HAP-1 (cell line): ENCODE measurements around the gene TBC1D22A.

ENCODE experiments used
- DNase-seq, 2 experiments: peaks; one replicate each; pipeline ENCODE4 v3.0.0-alpha.2; 2016 to 2020; ENCODE audit warnings: low spot score in 2 of 2
- H3K27me3 ChIP-seq: fragments of 250-450 bp; sonication (Bioruptor Pico); 2 replicates; pipeline ENCODE4 v1.5.1; 2020; ENCODE audit warnings: low read depth, mild to moderate bottlenecking, moderate library complexity
- H3K36me3 ChIP-seq: fragments of 250-450 bp; sonication (Bioruptor Pico); replicated peaks from 2 replicates; pipeline ENCODE4 v1.5.1; 2020; ENCODE audit warnings: mild to moderate bottlenecking
- H3K4me1 ChIP-seq: fragments of 250-450 bp; sonication (Bioruptor Pico); 2 replicates; pipeline ENCODE4 v1.5.1; 2020; ENCODE audit warnings: mild to moderate bottlenecking
- H3K4me3 ChIP-seq: fragments of 250-450 bp; sonication (Bioruptor Pico); 2 replicates; pipeline ENCODE4 v1.5.1; 2020; ENCODE audit warnings: mild to moderate bottlenecking, moderate library complexity
- H3K9me3 ChIP-seq: fragments of 250-450 bp; sonication (Bioruptor Pico); 2 replicates; pipeline ENCODE4 v1.5.1; 2020; ENCODE audit warnings: mild to moderate bottlenecking, moderate library complexity
- in situ Hi-C: fragments of 300-500 bp; cut with MboI; formaldehyde crosslinking; loops from 3 replicates; pipeline ENCODE4 v1.14.3; 2020; ENCODE audit warnings: low sequenced_read_pairs, inconsistent platforms, mixed read lengths

Gene TBC1D22A

DNA sequence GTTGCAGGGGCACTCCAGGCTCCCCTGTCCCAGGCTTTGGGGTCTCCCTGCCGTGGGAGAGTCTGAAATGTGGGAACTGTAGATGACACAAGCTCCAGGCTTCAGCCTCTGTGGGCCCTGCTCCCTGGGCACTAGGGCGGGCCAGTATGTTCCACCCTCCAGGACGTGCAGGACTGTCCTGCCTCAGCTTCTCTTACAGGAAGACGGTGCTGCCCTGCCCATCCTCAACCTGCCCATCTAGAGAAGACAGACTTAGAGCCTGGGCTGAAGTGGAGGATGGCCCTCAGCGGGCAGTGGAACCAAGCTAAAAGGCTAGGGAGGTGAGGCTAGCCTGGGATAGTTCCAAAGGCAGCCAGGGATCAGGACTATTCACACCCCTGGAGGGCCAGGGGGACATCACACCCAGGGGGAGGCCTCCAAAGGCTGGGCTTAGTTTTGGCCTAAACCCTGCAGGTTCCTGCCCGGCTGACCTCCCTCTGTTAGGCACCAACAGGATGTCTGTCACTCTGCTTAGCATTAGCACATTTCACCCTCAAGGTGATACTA, 20.4 kb upstream of the TBC1D22A start:
- no peak for DNase-seq
- peaks cover 3% of the 10 kb centered on the region for H3K27me3 ChIP-seq
- in situ Hi-C loops = no loop called here

DNA sequence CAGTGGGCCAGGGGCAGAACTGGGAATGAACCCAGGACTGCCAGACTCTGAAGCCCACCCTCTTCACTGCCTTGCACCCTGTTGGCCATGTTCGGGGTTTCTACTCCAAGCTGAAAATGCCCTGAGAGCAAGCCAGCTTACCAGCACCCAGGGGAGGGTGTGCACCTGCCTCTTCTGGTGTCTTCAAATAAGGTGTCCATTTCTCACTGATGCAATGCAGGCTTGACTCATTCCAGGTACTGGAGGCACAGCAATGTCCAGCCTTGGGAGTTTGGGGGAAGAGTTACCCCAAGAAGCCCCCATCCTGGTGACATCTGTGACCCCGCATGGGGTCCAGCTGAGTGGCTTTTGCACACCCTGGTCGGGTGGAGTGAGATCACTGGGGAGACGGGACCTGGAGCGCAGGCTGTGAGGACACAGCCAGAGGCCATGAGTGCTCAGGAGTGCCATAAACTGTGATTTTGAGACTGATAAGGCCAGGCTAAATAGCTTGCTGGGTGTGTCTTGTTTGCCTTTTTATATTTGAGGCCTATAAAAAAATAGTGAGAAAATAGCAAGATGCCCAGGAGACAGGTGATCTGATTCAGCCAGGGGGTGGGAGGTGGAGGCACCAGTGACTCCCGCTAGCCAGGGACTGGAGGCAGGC, 19.8 kb upstream of the TBC1D22A start:
- no peak for DNase-seq
- peaks cover 3% of the 10 kb centered on the region for H3K27me3 ChIP-seq
- in situ Hi-C loops = no loop called here
- H3K4me1 ChIP-seq = peaks cover 6% of the 10 kb centered on the region
- no peaks in the 10 kb centered on the region for H3K36me3 ChIP-seq
- H3K4me3 ChIP-seq = no peak overlapping the region
- H3K9me3 ChIP-seq = no peaks in the 10 kb centered on the region

More for the DNA sequence above, 20.4 kb upstream of the TBC1D22A start:
- H3K4me3 ChIP-seq = no peak overlapping the region
- H3K9me3 ChIP-seq = no peaks in the 10 kb centered on the region
- H3K36me3 ChIP-seq = no peaks in the 10 kb centered on the region
- peaks cover 6% of the 10 kb centered on the region for H3K4me1 ChIP-seq

DNA sequence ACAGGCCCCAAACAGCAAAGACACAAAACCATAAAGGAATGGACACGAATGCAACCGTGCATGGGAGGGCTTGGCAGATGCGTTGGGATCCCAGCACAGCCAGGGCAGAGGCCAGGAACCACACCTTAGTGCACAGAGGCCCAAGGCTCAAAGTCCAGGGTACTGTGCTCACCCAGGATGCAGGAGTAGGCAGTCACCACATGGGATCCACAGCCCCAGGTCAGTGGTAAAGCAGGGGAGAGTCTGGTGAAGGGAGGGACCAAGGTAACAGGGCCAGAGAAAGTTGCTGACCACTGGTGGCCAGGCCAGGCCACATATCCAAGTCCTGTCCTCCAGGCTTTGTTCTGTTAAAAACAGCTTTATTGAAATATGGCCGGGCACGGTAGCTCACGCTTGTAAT, 17.9 kb upstream of the TBC1D22A start:
- no peak overlapping the region for H3K4me3 ChIP-seq
- no peaks in the 10 kb centered on the region for H3K4me1 ChIP-seq
- no peak for DNase-seq
- in situ Hi-C loops = no loop called here
- peaks cover 16% of the 10 kb centered on the region for H3K27me3 ChIP-seq
- no peaks in the 10 kb centered on the region for H3K9me3 ChIP-seq
- no peaks in the 10 kb centered on the region for H3K36me3 ChIP-seq

DNA sequence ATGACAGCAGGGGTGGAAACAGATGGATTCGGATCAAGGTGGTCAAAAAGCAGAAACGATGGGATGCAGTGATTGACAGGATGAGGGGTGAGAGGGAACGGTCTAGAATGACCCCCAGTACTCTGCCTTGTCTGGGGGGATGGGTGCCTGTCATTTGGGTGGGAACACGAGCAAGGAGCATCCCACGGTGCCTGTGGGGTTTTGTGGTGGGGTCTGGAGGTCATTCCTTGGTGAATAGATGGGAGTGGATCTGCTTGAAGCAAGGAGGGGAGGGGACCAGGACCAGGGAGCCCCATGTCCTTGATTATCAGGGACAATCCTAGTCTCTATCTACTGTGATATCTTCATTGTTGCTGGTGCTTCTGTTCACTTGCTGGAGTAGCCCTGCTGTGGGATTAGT, 16.3 kb upstream of the TBC1D22A start:
- no peaks in the 10 kb centered on the region for H3K9me3 ChIP-seq
- H3K27me3 ChIP-seq = peaks cover 22% of the 10 kb centered on the region
- H3K36me3 ChIP-seq = no peaks in the 10 kb centered on the region
- no peak for DNase-seq
- H3K4me1 ChIP-seq = no peaks in the 10 kb centered on the region
- in situ Hi-C loops = no loop called here
- no peak overlapping the region for H3K4me3 ChIP-seq

DNA sequence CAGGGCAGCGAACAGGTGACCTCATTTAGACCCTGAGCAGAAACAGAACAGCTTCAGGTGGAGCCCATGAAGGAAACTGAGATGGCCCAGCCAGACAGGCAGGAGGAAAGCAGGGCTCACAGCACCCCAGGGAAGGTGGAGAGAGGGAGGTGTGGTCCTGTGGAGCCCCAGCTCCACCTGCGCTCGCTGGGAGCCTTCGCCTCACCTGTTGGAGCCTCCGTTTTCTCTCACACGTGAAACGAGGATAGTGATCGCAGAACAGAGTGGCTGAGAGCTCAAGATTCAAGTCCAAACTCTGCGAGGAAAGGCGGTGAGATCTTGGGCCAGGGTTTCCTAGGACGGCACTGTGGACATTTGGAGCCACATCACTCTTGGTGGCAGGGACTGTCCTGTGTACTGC, 15.8 kb upstream of the TBC1D22A start:
- no peak overlapping the region for H3K4me3 ChIP-seq
- H3K36me3 ChIP-seq = no peaks in the 10 kb centered on the region
- no peaks in the 10 kb centered on the region for H3K4me1 ChIP-seq
- in situ Hi-C loops = no loop called here
- peaks cover 22% of the 10 kb centered on the region for H3K27me3 ChIP-seq
- no peaks in the 10 kb centered on the region for H3K9me3 ChIP-seq
- no peak for DNase-seq

DNA sequence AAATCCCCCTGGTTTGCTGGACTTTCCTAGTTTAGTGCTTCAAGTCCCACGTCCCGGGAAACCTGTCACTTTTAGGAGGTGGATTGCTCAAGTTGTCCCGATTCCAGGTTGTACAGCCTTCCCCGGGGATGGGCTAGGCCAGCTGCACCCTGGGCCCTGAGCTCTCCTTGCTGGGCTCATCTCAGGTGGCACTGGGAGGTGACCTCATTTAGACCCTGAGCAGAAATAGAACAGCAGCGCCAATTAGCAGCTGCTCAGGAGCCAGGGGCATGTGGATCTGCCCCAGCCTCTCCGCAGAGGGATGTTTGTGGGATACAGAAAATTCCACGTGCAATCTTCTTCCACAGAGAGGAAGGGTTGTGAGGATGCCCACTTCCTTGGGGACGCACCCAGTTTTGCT, 14.8 kb upstream of the TBC1D22A start:
- H3K4me3 ChIP-seq = no peak overlapping the region
- DNase-seq = no peak
- no peaks in the 10 kb centered on the region for H3K36me3 ChIP-seq
- peaks cover 22% of the 10 kb centered on the region for H3K27me3 ChIP-seq
- in situ Hi-C loops = no loop called here
- H3K9me3 ChIP-seq = no peaks in the 10 kb centered on the region
- H3K4me1 ChIP-seq = no peaks in the 10 kb centered on the region

DNA sequence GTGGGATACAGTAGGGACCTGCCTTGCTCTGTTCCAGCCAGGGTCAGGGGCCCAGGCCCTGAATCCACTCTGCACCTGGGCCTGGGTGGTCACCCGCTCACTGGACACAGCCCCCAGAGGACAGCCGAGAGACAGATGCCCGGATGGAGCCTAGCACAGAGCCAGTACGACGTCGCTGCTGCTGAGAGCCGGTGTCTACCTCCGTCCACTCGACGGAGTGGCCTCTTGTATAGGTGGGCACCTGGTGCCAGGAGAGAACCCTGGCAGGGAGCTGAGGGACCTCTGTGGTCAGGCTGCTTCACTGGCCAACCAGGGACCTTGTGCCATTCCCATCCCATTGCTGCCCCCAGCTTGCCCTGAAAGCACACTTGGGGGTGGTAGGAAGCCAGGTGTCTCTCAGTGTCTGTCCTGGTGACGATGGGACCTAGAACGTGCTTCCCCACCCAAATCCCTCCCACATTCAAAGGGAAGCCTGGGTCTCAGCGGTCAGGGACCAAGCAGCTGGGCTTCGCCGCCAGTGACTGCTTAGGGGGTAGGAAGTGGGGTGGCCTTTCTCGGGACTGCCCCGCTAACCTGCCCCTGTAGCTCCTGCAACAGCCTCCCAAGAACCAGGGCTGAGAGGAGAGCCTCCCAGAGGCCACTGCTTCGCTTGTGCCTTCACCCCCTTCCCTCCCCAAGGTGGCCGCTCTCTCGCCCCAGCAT, 14.1 kb upstream of the TBC1D22A start:
- DNase-seq = no peak
- Histone ChIP-seq H3K9me3 (no peaks in the 10 kb centered on the region), H3K27me3 (peaks cover 22% of the 10 kb centered on the region), H3K36me3 (no peaks in the 10 kb centered on the region), H3K4me1 (no peaks in the 10 kb centered on the region), H3K4me3 (no peak overlapping the region)
- in situ Hi-C loops = no loop called here

DNA sequence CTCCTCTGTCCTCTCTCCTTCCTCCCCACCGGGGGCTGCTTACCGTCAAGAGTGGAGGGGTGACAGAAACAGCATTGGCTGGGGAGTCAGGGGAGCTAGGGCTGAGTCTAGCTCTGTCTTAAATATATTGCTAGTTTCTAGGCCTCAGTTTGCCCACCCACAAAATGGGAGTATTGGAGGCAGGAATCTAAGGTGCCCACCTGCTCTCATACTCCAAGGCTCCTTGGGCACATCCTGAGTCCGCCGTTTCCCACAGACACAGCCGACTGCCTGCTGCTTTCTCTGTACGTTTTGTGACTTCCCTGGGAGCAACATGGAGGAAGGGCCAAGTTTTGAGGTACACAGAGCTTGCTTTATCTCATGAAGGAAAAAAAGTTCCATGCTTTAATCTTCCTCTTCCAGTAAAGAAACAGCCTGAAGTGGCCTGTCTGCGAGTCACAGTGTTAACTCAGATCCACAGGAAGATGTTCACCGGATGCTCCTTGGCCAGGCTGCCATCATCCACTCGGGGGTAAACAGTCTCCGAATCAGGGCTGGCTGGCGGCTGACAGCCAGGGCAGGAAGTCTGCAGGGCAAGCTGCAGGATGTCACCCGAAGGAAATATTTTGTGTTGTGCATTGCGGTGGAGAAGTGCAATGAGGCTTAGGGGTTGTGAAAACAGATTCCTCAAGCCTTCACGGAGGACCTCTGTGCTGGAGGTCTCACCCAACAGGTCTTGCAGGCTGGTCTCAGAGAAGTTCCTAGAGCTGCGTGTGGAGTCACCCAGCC, 13.4 kb upstream of the TBC1D22A start:
- DNase-seq = no peak
- in situ Hi-C loops = no loop called here
- no peaks in the 10 kb centered on the region for H3K36me3 ChIP-seq
- no peak overlapping the region for H3K4me3 ChIP-seq
- peaks cover 22% of the 10 kb centered on the region for H3K27me3 ChIP-seq
- H3K9me3 ChIP-seq = no peaks in the 10 kb centered on the region
- H3K4me1 ChIP-seq = no peaks in the 10 kb centered on the region

DNA sequence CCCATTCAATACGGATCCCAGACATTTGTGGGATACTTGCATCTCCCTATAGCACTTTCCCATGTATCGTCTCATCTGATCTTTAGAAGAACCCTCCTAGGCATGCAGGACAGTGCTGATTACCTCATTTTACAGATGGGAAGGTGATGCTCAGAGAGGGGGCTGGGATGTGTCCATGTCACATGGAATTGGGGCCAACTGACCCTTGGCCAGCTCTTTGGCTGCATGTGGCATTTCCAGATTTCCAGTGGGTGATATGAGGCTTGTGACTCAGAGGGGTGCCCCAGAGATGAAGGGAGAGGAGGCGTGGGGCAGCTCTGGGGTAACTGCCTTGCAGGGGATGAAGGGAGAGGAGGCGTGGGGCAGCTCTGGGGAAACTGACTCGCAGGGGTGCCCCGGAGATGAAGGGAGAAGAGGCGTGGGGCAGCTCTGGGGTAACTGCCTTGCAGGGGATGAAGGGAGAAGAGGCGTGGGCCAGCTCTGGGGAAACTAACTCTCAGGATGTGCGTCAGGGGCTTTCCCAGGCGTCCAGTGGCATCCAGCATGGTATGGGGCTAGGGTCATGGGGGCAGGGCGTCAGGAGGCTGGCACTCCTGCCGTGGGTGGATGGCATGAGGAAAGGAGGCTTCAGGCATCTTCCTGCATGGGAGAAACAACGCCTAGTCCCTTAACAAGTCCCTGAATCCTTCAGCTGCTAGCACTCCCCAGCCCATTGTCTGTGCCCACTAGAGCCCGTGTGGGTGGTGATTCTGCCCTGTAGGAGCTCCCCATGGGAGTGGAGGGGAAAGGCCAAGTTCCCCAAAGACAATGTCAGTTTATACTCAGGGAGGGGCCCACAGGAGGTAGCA, 12.5 kb upstream of the TBC1D22A start:
- Histone ChIP-seq H3K9me3 (no peaks in the 10 kb centered on the region), H3K27me3 (peaks cover 22% of the 10 kb centered on the region), H3K4me3 (no peak overlapping the region), H3K36me3 (no peaks in the 10 kb centered on the region), H3K4me1 (no peaks in the 10 kb centered on the region)
- no peak for DNase-seq
- in situ Hi-C loops = no loop called here

DNA sequence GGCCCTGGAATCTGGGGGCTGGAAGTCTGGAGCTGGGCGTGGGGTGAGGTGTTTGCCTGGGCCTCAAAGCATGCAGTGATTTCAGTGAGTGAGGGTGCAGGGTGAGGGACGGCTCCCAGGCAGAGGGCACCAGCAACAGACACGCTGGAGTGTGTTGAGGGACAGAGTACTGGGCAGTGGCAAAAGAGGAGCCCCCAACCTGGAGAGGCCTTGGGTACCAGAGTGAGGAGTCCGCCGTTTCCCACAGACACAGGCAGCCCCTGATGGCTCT, 12.0 kb upstream of the TBC1D22A start:
- peaks cover 2% of the 10 kb centered on the region; the same call in 1 of the 2 replicates for H3K9me3 ChIP-seq
- peaks cover 22% of the 10 kb centered on the region for H3K27me3 ChIP-seq
- DNase-seq = no peak
- H3K36me3 ChIP-seq = no peaks in the 10 kb centered on the region
- no peaks in the 10 kb centered on the region for H3K4me1 ChIP-seq
- H3K4me3 ChIP-seq = no peak overlapping the region
- in situ Hi-C loops = no loop called here

DNA sequence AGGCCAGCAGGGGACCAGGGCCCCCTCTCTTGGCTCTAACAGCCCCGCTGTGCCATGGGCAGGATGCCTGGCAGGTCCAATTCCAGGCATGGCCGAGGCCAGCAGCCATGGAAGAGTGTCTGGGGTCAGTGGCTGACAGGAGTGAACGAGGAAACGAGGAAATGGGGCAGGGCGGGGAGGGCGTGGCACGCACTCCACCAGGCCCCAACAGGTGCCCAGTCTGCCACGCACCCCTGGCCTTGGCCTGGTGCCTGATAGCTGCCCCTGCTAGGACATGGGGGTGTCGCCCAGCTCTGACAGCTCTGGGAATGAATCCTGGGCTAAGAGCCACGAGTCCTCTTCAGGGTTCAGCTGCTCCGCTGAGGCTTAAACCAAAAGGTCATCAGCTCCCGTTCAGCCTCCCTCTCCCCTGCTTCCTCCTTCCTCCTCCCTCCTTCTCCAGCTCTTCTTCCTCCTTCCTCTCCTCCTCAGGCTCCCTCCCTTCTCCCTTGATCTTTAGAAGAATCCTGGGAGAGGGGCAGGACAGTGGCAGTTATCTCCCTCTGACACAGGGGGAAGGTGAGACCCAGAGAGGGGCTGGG, 11.5 kb upstream of the TBC1D22A start:
- no peak overlapping the region for H3K4me3 ChIP-seq
- no peaks in the 10 kb centered on the region for H3K4me1 ChIP-seq
- no peaks in the 10 kb centered on the region for H3K36me3 ChIP-seq
- DNase-seq = no peak
- in situ Hi-C loops = no loop called here
- peaks cover 5% of the 10 kb centered on the region; the same call in 1 of the 2 replicates for H3K9me3 ChIP-seq
- H3K27me3 ChIP-seq = peaks cover 22% of the 10 kb centered on the region

DNA sequence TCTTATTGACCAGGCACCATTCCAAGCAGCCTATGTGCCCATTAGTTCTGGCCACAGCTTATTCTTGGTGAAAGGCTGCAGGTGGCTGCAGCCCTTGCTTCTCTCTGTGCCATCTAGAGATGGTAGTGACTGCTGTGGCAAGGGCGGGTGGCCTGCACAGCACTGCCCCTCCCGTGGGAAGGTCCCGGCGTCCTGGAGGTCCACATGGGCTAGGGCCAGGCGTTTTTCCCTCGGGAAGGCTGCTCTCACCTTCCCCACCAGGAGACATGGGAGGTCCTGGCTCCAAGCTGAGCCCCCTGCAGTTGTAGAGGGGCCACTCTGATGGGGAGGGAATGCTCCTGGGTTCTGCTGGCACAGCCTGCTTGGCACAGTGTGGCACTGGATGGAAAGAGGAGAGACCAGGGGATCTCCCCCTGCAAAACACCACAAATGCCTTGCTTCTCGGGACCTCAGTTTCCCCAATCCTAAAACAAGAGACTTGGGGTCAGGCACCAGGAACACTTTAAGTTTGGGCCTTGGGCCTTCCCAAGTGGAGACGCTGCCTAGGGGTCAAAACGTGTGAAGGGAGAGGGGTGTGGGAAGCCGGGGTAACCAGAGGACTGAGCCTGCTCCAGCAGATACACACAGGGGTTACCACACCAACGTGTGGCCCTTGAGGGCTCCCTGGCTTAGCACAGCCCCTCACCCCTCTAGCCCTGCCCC, 10.0 kb upstream of the TBC1D22A start:
- Histone ChIP-seq H3K9me3 (peaks cover 17% of the 10 kb centered on the region), H3K4me1 (no peaks in the 10 kb centered on the region), H3K36me3 (no peaks in the 10 kb centered on the region), H3K4me3 (no peak overlapping the region), H3K27me3 (peaks cover 19% of the 10 kb centered on the region)
- in situ Hi-C loops = no loop called here
- DNase-seq = no peak

DNA sequence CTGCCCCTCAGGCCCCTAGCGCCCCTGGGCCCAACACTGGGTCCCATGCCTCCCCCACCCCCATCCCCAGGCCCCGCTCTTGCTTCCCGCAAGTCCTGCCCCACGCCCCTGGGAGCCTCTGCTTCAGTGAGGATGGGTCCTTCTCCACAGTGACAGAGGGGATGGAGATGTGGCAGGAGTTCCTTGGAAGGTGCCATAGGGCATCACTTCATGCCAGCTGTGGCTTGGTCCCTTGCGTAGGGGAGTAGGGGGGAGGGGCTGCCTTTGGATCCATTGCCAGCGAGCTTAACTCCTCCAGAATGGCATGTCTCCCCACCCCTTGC, 9.5 kb upstream of the TBC1D22A start:
- no peak overlapping the region for H3K4me3 ChIP-seq
- no peaks in the 10 kb centered on the region for H3K36me3 ChIP-seq
- in situ Hi-C loops = no loop called here
- H3K4me1 ChIP-seq = no peaks in the 10 kb centered on the region
- DNase-seq = no peak
- H3K9me3 ChIP-seq = peaks cover 17% of the 10 kb centered on the region
- peaks cover 19% of the 10 kb centered on the region for H3K27me3 ChIP-seq
